Fibroblast of mammary gland (primary cell): Measurements from ENCODE around the gene GRAMD2B.

Experiments used
- DNase-seq: peaks from one replicate; pipeline ENCODE4 v3.0.0-alpha.2; 2010; ENCODE audit warnings: low read depth
- H3K4me3 ChIP-seq: 2 replicates; pipeline ENCODE4 v1.5.1; 2011; ENCODE audit warnings: low read depth, mild to moderate bottlenecking, low read length, moderate library complexity; ENCODE audit not compliant: control insufficient read depth
- TF ChIP-seq, protein P1 (sequence below): conservative IDR thresholded peaks from 2 replicates; pipeline ENCODE4 v1.5.1; 2011; ENCODE audit warnings: low read depth, low read length, inconsistent platforms; ENCODE audit not compliant: control insufficient read depth, insufficient read depth

GRAMD2B gene

DNA sequence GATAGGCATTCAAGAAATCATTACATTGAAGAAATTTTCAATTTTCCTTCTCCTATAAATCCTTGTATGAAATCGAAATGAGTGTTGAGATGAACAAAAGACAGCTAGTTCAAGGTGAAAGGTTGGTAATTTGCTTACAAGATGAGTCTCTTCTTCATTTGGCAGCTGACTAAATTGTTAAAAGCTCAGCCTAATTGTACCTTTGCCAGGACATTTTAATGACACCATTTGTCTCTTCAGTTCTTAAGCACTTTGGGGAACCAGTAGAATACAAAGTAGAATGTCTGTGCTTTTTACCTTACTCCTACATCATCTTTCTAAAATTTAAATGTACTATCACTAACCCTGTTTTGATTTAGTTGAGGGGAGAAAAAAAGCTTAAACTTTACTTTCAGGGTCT lies 59.4 kb downstream of the GRAMD2B start:
- no peak overlapping the region for H3K4me3 ChIP-seq
- TF ChIP-seq, protein P1, sequence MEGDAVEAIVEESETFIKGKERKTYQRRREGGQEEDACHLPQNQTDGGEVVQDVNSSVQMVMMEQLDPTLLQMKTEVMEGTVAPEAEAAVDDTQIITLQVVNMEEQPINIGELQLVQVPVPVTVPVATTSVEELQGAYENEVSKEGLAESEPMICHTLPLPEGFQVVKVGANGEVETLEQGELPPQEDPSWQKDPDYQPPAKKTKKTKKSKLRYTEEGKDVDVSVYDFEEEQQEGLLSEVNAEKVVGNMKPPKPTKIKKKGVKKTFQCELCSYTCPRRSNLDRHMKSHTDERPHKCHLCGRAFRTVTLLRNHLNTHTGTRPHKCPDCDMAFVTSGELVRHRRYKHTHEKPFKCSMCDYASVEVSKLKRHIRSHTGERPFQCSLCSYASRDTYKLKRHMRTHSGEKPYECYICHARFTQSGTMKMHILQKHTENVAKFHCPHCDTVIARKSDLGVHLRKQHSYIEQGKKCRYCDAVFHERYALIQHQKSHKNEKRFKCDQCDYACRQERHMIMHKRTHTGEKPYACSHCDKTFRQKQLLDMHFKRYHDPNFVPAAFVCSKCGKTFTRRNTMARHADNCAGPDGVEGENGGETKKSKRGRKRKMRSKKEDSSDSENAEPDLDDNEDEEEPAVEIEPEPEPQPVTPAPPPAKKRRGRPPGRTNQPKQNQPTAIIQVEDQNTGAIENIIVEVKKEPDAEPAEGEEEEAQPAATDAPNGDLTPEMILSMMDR: no peak
- DNase-seq: no peak

GRCh38 chr5:126483156-126483555 lies 59.9 kb downstream of the GRAMD2B start:
- DNase-seq: peak; percentile 56
- TF ChIP-seq, protein P1: no peak
- H3K4me3 ChIP-seq: no peak overlapping the region

GRCh38 chr5:126484253-126484652 lies 61.0 kb downstream of the GRAMD2B start:
- DNase-seq: no peak
- TF ChIP-seq, protein P1: no peak
- H3K4me3 ChIP-seq: no peak overlapping the region

- TF ChIP-seq, protein P1: no peak
- DNase-seq: no peak
- no peak overlapping the region for H3K4me3 ChIP-seq
Observed at GRCh38 chr5:126486332-126486731, 63.1 kb downstream of the GRAMD2B start.

GRCh38 chr5:126487596-126487995 lies 64.4 kb downstream of the GRAMD2B start:
- H3K4me3 ChIP-seq: no peak overlapping the region
- no peak for DNase-seq
- TF ChIP-seq, protein P1: no peak

DNA sequence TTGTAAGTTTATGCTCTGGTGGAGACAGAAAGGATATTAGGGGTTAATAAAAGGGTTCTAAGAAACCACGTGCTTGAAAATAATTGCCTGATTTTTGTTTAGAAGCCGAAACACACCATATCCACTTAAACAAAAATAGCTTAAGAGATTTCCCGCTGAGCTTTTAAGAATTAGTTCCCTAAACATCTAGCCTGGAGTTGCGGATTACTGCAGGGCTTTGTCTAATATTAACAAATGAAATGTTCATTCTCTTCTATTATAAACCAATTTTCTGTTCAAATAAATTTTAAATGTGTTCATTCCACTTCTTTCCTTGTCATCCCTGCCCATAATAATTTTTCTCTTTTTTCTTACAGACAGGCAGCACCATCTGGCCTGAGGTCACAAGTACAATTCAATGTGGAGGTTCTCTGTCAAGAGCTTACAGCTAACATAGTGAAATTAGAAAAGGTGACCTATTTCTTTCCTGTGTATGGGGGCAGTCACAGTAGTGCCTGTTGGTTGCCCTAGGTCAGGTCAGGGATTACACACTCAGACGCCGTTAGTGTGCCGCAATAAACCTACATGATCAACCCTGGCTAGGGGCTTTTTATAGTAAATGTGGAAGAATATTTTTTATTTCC lies 65.3 kb downstream of the GRAMD2B start:
- no peak overlapping the region for H3K4me3 ChIP-seq
- TF ChIP-seq, protein P1: no peak
- no peak for DNase-seq
